ENCODE measurements around the gene KSR1. TPM values are rescaled to one million over a fixed set of nuclear protein-coding genes. Genes with fewer than 3 reads are reported as not detected.

The KSR1 gene
- total and polyA plus RNA-seq, 2 of the 4 experiments (the other 2 are of a cell fraction): 12.5 to 21.9 TPM

DNA sequence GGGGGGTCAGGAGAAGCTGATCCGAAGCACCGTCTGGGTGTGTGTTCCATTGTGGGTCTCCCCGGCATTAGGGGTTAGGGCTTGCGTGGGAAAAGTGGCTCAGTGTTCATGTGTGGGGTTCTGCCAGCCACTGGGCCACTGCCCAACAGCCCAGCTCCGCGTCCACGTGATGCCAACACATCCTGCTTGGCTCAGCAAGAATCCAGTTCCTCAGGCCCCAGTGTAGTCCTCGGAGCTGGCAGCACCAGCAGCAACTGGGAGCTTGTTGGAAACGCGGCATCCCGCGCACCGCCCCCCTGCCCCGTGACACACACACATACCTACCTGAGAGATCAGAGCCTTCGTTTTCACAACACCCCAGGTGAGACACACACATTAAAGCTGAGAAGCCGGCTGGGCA lies 193.7 kb downstream of the KSR1 start:
- no peaks in the 10 kb centered on the region for H3K9me1 ChIP-seq (ENCODE audit: insufficient read depth, low read length)
- H2BK20ac ChIP-seq (ENCODE audit: low read depth, low read length): no peak overlapping the region
- H3K9me3 ChIP-seq (ENCODE audit: control insufficient read depth, insufficient read depth, low read length): no peaks in the 10 kb centered on the region
- in situ Hi-C loops (cut with MboI; ENCODE audit: low sequenced_read_pairs) (loop anchor here (10.0 kb wide), 1 partner anchor 235 kb away; no protein-coding TSS in a partner anchor), intact Hi-C loops (cut with micrococcal nuclease) (loop anchor here (5.0 kb wide), 1 partner anchor 413 kb away; no protein-coding TSS in a partner anchor), dilution Hi-C loops (cut with HindIII; ENCODE audit: low sequenced_read_pairs, unreplicated experiment) (no loop called here)
- H3K18ac ChIP-seq (ENCODE audit: low read depth, low read length): no peak overlapping the region
- no peak overlapping the region for H4K91ac ChIP-seq (ENCODE audit: insufficient read depth, low read depth, low read length)
- no peak for DNase-seq
- no peak overlapping the region for H3K4me3 ChIP-seq (ENCODE audit: insufficient read depth, low read depth, low read length)
- no peaks in the 10 kb centered on the region for H3K79me1 ChIP-seq (ENCODE audit: low read depth in 1 of 2, low read length in 2 of 2)
- H2BK15ac ChIP-seq (ENCODE audit: low read depth, low read length): no peak overlapping the region
- no peak overlapping the region for H4K8ac ChIP-seq (ENCODE audit: low read depth in 2 of 2, low read length in 2 of 2)
- no peak overlapping the region for H2AK5ac ChIP-seq (ENCODE audit: low read depth, low read length)
- H3K27me3 ChIP-seq (ENCODE audit: control insufficient read depth, insufficient read depth, low read length): no peaks in the 10 kb centered on the region
- ATAC-seq (ENCODE audit: low read depth): no peak
- H2AK9ac ChIP-seq (replicated peaks; ENCODE audit: low read depth, low read length, poor library complexity): peak overlapping the region; percentile 42
- no peak overlapping the region for H2AFZ ChIP-seq (replicated peaks; ENCODE audit: low read length, poor library complexity)
- POLR2A ChIA-PET (ENCODE audit: unreplicated experiment): no interaction called here
- no peak overlapping the region for H3K4me2 ChIP-seq (ENCODE audit: low read depth, low read length)
- no peak overlapping the region for H3K9ac ChIP-seq (ENCODE audit: low read depth, low read length)
- CTCF ChIA-PET: interaction anchor here (1.7 kb wide), 1 partner anchor 444 kb away, joined by 3 read pairs; no protein-coding TSS in a partner anchor
- H2BK120ac ChIP-seq (ENCODE audit: low read depth, low read length): no peak overlapping the region
- H3K56ac ChIP-seq (ENCODE audit: extremely low read depth, insufficient read depth, low read length): no peak overlapping the region
- H3K14ac ChIP-seq (replicated peaks; ENCODE audit: low read depth, low read length): no peak overlapping the region
- H4K20me1 ChIP-seq (ENCODE audit: insufficient read depth, low read length): no peaks in the 10 kb centered on the region; the same call in 1 of the 2 replicates
- H3K27ac ChIP-seq (ENCODE audit: insufficient read depth, low read length): no peak overlapping the region
- no peak overlapping the region for H2BK5ac ChIP-seq (ENCODE audit: low read depth, low read length, poor library complexity, severe bottlenecking)
- TF ChIP-seq CHD1 (IDR thresholded peaks at IDR 0.05; ENCODE audit: low read depth, low read length) (no peak), MAFK (IDR thresholded peaks at IDR 0.05; ENCODE audit: low read depth, low read length) (no peak), BHLHE40 (IDR thresholded peaks at IDR 0.05; ENCODE audit: low read depth, low read length) (no peak), RAD21 (IDR thresholded peaks at IDR 0.05; ENCODE audit: low read length) (no peak), RCOR1 (IDR thresholded peaks at IDR 0.05; ENCODE audit: insufficient replicate concordance, low read length) (no peak), RFX5 (IDR thresholded peaks at IDR 0.05; ENCODE audit: low read depth, low read length) (no peak), SMC3 (IDR thresholded peaks at IDR 0.05; ENCODE audit: low read depth, low read length) (no peak), MXI1 (IDR thresholded peaks at IDR 0.05; ENCODE audit: borderline replicate concordance, low read depth, low read length) (no peak), FOS (IDR thresholded peaks at IDR 0.05; ENCODE audit: low read depth, low read length) (no peak), NFE2L2 (IDR thresholded peaks at IDR 0.05; ENCODE audit: low read depth, low read length) (no peak)
- TF ChIP-seq, protein P1, sequence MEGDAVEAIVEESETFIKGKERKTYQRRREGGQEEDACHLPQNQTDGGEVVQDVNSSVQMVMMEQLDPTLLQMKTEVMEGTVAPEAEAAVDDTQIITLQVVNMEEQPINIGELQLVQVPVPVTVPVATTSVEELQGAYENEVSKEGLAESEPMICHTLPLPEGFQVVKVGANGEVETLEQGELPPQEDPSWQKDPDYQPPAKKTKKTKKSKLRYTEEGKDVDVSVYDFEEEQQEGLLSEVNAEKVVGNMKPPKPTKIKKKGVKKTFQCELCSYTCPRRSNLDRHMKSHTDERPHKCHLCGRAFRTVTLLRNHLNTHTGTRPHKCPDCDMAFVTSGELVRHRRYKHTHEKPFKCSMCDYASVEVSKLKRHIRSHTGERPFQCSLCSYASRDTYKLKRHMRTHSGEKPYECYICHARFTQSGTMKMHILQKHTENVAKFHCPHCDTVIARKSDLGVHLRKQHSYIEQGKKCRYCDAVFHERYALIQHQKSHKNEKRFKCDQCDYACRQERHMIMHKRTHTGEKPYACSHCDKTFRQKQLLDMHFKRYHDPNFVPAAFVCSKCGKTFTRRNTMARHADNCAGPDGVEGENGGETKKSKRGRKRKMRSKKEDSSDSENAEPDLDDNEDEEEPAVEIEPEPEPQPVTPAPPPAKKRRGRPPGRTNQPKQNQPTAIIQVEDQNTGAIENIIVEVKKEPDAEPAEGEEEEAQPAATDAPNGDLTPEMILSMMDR (conservative IDR thresholded peaks at IDR 0.05; ENCODE audit: low read depth, low read length): no peak
- TF ChIP-seq, protein P2, sequence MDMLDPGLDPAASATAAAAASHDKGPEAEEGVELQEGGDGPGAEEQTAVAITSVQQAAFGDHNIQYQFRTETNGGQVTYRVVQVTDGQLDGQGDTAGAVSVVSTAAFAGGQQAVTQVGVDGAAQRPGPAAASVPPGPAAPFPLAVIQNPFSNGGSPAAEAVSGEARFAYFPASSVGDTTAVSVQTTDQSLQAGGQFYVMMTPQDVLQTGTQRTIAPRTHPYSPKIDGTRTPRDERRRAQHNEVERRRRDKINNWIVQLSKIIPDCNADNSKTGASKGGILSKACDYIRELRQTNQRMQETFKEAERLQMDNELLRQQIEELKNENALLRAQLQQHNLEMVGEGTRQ (IDR thresholded peaks at IDR 0.05; ENCODE audit: low read depth, low read length): no peak
- no peak overlapping the region for H3K23ac ChIP-seq (ENCODE audit: low read depth, low read length)
- no peak overlapping the region for H4K5ac ChIP-seq (ENCODE audit: low read depth, low read length)
- no peaks in the 10 kb centered on the region for H3K4me1 ChIP-seq (ENCODE audit: control insufficient read depth, insufficient read depth, low read length)
- peaks cover 8% of the 10 kb centered on the region; the same call in 1 of the 2 replicates for H3K36me3 ChIP-seq (ENCODE audit: control insufficient read depth, insufficient read depth, low read length)
- H3K4ac ChIP-seq (ENCODE audit: low read depth, low read length): no peak overlapping the region
- WGBS, 2 experiments (ENCODE audit: extremely low coverage in 2 of 2, insufficient read length in 1 of 2): 87% methylated on average over 3 of the region's 16 CpGs; no CpG with 5 or more reads in 1 of the 2 experiments
- BruUV-seq (replicated peaks): no TSS peak
